ENCODE data around the gene PDIA3. TPM values are rescaled to one million over a fixed set of nuclear protein-coding genes. Genes with fewer than 3 reads are reported as not detected.

The PDIA3 gene
- polyA plus RNA-seq, 1 donor from 2014 or later, result 248 TPM

DNA sequence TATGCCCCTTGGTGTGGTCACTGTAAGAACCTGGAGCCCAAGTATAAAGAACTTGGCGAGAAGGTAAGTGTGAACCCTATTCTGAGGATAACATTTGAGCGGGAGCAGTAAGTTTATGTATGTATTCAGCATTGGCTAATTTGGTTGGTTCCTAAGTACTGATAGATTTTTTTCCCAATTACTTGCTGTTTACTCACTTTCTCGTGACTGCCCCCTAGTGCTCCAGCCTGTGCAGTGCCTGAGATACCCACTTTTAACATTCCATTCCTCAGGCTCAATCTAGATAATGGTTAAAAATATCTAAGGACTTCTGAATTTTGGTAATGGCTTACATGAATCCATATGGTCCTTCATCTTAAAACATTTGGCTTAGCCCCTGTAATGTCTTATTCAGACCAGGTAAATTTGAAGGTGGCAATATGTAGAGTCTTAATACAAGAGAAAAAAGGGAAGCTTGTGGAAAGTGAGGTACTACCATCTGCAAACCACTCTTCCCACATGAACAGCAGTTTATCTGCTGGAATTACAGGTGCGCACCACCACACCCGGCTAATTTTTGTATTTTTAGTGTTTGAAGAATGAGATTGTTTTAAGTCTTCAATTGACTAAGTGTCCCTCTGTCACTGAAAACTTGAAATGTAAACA, 23.5 kb downstream of the PDIA3 start:
- H3K4me3 Mint-ChIP-seq, result no peak overlapping the region

DNA sequence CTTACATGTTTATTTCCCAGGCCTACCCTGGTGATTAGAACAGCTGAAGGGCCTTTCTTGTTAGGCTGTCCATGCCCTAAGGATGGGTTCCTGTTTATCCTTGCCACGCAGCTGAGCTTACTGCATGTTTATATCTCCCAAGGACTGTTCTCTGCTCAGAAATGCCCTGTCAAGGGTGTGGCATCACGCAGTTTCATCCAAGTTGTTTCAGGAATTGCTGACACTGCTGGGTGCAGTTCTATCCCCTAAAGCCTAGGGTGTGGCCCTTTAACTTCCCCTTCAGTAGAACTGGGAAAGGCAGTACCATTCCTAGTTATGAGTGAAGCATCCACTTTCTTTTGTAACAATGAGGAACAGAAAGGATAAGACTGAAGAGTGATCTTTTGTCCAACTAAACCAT, 25.6 kb downstream of the PDIA3 start:
- Mint-ChIP-seq H3K4me1 (peaks cover 10 to 19% (median 15%) of the 10 kb centered on the region in 3 donors), H3K9me3 (no peaks in the 10 kb centered on the region), H3K27me3 (no peaks in the 10 kb centered on the region), H3K27ac (no peak overlapping the region), H3K4me3 (no peak overlapping the region), H3K36me3 (peaks cover 15% of the 10 kb centered on the region)

More for the DNA sequence above, 23.5 kb downstream of the PDIA3 start:
- Mint-ChIP-seq H3K27me3 (no peaks in the 10 kb centered on the region), H3K27ac (peak overlapping the region in 1 of 3 donors; percentile 23), H3K9me3 (no peaks in the 10 kb centered on the region), H3K36me3 (peaks cover 16% of the 10 kb centered on the region), H3K4me1 (peaks cover 7 to 10% (median 9%) of the 10 kb centered on the region in 3 donors)

DNA sequence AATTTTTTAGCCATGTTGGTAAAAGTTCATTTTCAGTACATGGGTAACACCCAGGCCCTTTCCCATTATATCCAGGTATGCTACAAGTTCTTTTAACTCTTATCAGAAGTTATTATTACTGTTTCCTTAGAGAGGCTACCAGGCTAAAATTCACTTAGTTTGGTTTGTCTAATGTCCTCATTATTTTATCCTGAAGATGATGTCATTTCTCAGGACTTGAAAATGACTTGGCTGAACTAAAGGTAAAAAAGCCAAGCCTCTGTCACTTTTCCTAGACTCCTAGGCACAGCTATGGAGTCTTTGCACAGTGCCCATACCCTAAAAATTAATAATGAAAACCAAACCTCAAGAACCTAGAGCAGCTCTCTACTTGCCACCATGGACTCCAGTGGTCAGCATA, 26.4 kb downstream of the PDIA3 start:
- H3K27me3 Mint-ChIP-seq, result no peaks in the 10 kb centered on the region
- peak overlapping the region in 1 of 3 donors; percentile 32 for H3K27ac Mint-ChIP-seq
- peaks cover 15% of the 10 kb centered on the region for H3K36me3 Mint-ChIP-seq
- peaks cover 15 to 24% (median 23%) of the 10 kb centered on the region in 3 donors for H3K4me1 Mint-ChIP-seq
- no peaks in the 10 kb centered on the region for H3K9me3 Mint-ChIP-seq
- H3K4me3 Mint-ChIP-seq, result no peak overlapping the region

DNA sequence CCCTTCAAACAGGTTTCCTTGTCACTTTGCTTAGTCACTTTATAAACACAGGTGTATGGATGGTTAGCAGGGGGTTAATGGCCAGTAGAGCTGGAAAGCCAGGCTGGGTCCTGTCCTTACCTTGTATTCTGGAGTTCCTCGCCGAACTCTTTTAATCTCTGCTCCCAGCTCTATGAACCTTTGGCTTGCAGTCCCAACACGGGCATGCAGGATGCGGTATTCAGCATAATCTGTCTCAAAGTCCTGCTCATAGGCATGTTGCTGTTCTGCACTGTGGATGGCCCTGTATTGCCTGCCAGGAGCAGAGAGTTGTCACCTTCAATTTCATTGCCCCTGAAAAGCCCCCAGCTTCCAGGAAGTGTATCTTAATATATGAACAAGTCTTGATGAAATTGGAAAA, 27.8 kb downstream of the PDIA3 start:
- peaks cover 15% of the 10 kb centered on the region for H3K36me3 Mint-ChIP-seq
- peaks cover under 1% of the 10 kb centered on the region for H3K27me3 Mint-ChIP-seq
- H3K27ac Mint-ChIP-seq, result peak overlapping the region in 1 of 3 donors; percentile 92
- no peaks in the 10 kb centered on the region for H3K9me3 Mint-ChIP-seq
- H3K4me3 Mint-ChIP-seq, result peak overlapping the region in 1 of 4 donors; percentile 90
- H3K4me1 Mint-ChIP-seq, result peaks cover 16 to 26% (median 25%) of the 10 kb centered on the region in 3 donors

DNA sequence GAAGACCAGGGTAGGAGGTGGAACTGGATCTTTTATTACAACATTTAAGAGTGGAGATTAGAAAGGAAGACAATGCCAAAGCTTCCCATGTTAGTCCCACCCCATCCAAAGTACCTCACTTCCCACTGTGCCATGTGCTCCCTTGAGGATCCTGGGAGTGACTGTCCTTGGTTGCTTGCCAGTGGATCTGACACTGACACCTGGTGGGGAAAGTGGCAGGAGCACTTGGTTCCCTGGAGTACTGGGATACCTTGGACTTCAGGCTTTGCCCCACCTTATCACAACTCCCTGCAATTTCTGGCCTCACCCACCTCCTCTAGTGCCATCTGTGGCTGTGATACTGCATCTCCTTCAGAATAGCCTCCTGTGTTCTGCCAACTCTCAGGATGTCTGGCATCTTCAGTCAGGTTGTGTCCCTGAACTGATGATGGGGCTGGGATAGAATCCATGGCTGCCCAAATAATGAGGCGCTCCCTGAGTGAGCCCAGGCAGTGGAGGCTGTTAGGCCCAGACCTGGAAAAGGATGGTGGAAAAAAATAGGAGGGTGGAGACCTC, 29.2 kb downstream of the PDIA3 start:
- no peaks in the 10 kb centered on the region for H3K9me3 Mint-ChIP-seq
- H3K27ac Mint-ChIP-seq, result peak overlapping the region in 2 of 3 donors; percentile 90 to 92
- H3K36me3 Mint-ChIP-seq, result peaks cover 12% of the 10 kb centered on the region
- H3K4me3 Mint-ChIP-seq, result peak overlapping the region in 3 of 4 donors; percentile 63 to 92 (median 90)
- peaks cover 3% of the 10 kb centered on the region for H3K27me3 Mint-ChIP-seq
- peaks cover 9 to 21% (median 19%) of the 10 kb centered on the region in 3 donors for H3K4me1 Mint-ChIP-seq

DNA sequence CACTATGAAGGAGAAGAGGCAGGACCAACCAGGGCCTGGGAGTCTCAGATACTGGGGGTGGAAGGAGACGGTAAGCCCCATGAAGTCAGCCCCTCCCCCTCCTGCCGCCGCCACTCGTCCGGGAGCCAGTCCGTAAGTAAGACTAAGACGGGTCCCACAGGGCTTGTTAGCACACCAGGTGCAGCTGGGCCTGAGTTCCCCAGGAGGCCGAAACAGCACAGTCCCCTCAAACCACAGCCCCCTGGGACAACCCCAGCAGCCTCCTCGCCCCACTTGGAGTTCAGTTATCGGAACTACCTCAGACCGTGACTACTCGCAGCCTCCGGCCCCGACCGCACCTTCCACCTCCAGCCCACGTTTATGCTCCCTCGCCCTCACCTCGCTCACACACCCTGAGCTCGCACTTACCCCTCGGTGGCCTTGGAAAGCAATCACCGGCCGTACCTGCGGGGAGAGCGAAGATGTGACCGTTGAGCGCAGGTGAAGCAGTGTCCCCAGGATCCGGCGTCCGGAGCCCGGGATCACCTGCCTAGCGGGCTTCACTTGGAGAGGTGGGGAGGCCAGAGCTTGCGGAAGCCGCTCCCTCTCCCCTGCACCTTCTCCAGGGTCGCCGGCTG, 30.0 kb downstream of the PDIA3 start:
- H3K27me3 Mint-ChIP-seq, result peaks cover 4% of the 10 kb centered on the region
- peaks cover 12% of the 10 kb centered on the region for H3K36me3 Mint-ChIP-seq
- peak overlapping the region; percentile 90 to 96 (median 92) for H3K27ac Mint-ChIP-seq
- H3K9me3 Mint-ChIP-seq, result no peaks in the 10 kb centered on the region
- peak overlapping the region; percentile 90 to 97 (median 94) for H3K4me3 Mint-ChIP-seq
- H3K4me1 Mint-ChIP-seq, result peaks cover 9 to 26% (median 21%) of the 10 kb centered on the region in 3 donors

DNA sequence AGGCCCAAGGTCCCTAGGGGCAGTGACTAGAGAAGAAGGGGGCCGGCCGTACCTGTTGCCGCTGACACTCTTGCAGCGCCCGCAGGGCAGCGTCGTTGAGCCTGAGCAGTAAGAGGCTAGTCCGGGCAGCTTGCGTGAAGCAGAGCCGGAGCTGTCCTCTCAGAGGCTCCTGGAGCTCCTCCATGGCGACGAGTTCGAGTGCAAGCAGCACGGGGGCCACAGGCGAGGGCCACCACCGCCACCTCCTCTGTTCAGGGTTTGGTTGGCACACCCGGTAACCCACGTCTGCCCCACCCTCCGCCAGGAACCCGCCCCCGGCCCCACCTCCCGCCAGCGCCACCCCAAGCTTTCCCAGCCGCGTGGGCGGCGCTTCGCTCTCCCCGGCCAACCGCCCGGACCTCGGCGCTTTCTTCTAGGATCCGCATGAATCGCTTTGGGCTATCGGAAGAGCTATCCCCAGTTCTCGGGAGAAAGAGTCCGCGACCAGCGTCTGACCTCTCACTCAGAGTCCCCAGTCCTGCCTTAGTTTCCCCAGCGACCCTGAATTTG, 30.6 kb downstream of the PDIA3 start, which contains the start of gene ELL3:
Gene ELL3 (minus strand): TSS at position 249 of the 549 bp plus-strand sequence. CDS start 65 bp downstream, at position 184.
- Mint-ChIP-seq H3K4me3 (peak within 1 kb of the TSS; percentile 90 to 97 (median 94)), H3K4me1 (peaks cover 9 to 26% (median 21%) of the 10 kb centered on the region in 3 donors), H3K9me3 (no peaks in the 10 kb centered on the region), H3K27me3 (peaks cover 4% of the 10 kb centered on the region), H3K36me3 (peaks cover 10% of the 10 kb centered on the region), H3K27ac (peak within 1 kb of the TSS; percentile 92 to 99 (median 92))

DNA sequence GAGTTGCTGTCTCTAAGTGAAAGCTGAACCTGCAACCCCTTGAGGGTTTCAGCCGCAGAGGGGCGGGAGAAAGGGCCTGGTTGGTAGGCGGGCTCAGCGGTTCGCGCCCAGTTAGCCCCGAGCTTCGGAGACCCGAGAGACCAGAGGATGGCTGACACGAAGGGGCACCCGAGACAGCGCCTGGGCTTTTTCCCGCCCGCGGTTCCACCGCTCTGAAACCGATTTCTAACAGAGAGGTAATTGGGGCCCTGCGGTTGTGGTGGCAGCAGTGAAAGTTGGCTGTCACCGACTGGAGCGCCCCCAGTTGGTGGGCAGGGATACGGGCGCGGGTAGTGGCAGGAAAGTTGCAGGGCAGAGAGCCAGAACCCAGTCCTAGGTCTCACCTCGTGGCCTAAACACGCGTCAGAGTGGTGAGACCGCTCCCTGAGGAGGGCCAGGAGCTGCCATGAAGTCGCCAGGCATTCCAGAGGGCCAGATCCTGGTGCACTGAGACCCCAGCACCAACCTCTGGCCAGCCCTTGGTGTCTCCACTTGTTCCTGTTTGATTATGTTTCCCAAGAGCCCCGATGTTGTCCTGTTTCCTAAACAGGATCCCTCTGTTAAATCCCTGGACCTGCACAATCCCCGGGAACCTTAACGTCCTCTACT, 31.2 kb downstream of the PDIA3 start:
- H3K36me3 Mint-ChIP-seq, result peaks cover 5% of the 10 kb centered on the region
- no peaks in the 10 kb centered on the region for H3K9me3 Mint-ChIP-seq
- H3K27me3 Mint-ChIP-seq, result peaks cover 7% of the 10 kb centered on the region
- H3K27ac Mint-ChIP-seq, result peak overlapping the region; percentile 92 to 99 (median 92)
- peaks cover 9 to 30% (median 21%) of the 10 kb centered on the region in 3 donors for H3K4me1 Mint-ChIP-seq
- H3K4me3 Mint-ChIP-seq, result peak overlapping the region; percentile 90 to 97 (median 94)

DNA sequence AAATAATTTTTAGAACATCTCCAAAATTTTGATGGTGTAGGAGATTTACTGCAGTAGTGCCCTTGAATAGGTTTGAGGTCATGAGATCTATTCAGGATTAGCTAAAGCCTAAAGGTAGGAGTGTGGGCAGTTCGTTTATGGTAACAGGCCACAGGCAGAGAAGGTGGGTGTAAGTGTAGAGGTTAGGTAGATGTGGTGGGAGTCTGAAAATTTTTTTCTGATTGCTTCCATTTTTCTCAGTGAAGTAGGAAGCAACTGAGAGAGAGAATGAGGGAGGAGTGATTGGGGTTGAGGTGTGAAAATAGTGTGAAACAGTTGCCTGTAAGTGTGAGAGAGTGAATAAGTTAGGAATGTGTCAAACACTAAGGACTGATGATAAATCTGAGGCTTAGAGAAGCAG, 32.8 kb downstream of the PDIA3 start:
- Mint-ChIP-seq H3K27me3 (peaks cover 7% of the 10 kb centered on the region), H3K27ac (peak overlapping the region in 1 of 3 donors; percentile 44), H3K4me1 (peaks cover 9 to 32% (median 20%) of the 10 kb centered on the region in 3 donors), H3K4me3 (peak overlapping the region in 3 of 4 donors; percentile 0 to 45 (median 7)), H3K36me3 (peaks cover 2% of the 10 kb centered on the region), H3K9me3 (no peaks in the 10 kb centered on the region)

DNA sequence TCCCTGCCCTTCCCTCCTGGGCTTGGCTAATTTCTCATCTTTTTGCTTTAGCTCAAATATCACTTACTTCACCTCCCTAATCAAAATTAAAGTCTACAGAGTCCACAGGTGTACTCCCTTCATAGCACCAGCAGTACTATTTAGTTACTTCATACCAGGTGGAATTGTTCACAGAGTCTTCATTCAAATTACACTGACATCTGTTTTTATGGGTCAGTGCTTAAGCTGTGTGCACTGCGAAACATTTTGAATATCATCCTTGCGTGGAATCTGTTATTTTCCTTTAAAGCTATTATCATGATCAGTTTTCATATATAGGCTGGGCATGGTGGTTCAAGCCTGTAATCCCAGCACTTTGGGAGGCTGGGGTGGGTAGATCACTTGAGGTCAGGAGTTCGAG, 43.2 kb downstream of the PDIA3 start:
- H3K4me1 Mint-ChIP-seq, result peaks cover 20 to 34% (median 28%) of the 10 kb centered on the region in 3 donors
- peaks cover 3% of the 10 kb centered on the region for H3K36me3 Mint-ChIP-seq
- peak overlapping the region; percentile 50 to 82 (median 63) for H3K4me3 Mint-ChIP-seq
- H3K27ac Mint-ChIP-seq, result peak overlapping the region; percentile 63 to 96 (median 93)
- no peaks in the 10 kb centered on the region for H3K9me3 Mint-ChIP-seq
- H3K27me3 Mint-ChIP-seq, result peaks cover 7% of the 10 kb centered on the region

DNA sequence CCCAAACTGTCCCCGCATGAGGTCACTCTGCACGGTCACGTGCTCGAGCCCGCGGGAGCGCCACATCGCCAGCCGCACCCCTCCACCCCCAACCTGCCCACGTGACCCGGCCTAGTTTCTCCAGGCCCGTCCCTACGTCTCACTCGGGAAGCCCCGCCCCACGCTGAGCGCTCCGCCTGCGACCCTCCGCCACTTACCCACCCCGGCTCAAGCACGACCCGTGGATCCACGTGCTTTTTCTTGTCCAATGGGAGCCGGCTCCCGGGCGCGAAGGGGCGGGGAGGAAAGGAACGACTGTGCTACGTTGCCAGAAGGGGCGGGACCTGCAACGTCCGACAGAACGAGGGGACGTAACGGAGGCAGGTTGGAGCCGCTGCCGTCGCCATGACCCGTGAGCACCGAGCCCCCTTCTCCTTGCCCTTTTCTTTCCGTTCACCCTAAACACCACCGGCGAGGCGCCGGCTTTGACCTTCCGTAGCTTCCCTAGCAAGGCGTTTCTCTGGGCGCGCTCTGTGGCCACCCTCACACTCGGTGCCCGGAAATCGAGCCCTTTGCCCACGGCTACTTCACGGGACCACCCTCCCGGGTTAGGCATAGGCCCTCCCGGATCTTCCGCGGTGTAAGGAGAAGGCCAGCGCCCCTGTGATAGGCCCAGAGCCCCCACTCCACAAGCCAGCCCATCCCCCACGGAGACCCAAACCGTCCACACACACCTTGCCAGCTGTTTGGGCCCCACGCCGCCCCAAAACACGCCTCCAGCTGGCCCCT, 45.9 kb downstream of the PDIA3 start, which contains the start of gene SERF2:
Gene SERF2 (plus strand): TSS at position 328 of the 768 bp plus-strand sequence. CDS start 57 bp downstream, at position 385.
- Mint-ChIP-seq H3K4me3 (peak within 1 kb of the TSS; percentile 97 to 99 (median 98)), H3K27ac (peak within 1 kb of the TSS; percentile 89 to 98 (median 93)), H3K27me3 (peaks cover 2% of the 10 kb centered on the region), H3K4me1 (peaks cover 31 to 39% (median 39%) of the 10 kb centered on the region in 3 donors), H3K36me3 (peaks cover 5% of the 10 kb centered on the region), H3K9me3 (no peaks in the 10 kb centered on the region)

DNA sequence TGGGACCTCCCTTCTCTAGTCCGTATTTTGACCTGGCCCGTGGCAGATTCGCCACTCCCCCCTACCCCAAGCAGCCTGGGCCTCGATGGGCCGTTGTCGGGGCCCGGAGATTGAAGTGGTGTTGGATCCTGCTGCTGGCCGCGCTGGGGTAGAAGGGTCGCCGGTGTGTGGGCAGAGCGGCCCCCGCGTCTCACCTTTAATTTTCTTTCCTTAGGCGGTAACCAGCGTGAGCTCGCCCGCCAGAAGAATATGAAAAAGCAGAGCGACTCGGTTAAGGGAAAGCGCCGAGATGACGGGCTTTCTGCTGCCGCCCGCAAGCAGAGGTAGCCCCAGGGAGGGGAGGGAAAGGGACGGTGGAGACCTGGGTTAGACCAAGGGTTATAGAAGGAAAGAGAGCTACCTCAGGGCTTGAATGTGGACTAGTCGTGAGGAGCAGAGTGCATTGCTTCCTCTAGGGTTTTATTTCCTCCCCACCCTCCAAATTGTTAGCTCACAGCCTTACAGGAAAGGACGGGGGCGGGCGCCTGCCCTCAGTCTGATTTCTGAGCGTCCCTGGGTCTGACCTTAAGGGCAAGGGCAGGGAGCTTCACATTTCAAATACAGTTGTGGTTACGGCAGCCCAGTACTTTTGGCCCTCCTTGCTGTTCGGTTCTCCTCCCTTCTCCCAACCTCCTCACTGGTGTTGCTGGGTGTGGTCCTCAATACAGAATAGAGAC, 46.7 kb downstream of the PDIA3 start:
- H3K36me3 Mint-ChIP-seq, result peaks cover 5% of the 10 kb centered on the region
- peaks cover 2% of the 10 kb centered on the region for H3K27me3 Mint-ChIP-seq
- peaks cover 31 to 39% (median 39%) of the 10 kb centered on the region in 3 donors for H3K4me1 Mint-ChIP-seq
- H3K4me3 Mint-ChIP-seq, result peak overlapping the region; percentile 97 to 99 (median 98)
- no peaks in the 10 kb centered on the region for H3K9me3 Mint-ChIP-seq
- peak overlapping the region; percentile 89 to 98 (median 93) for H3K27ac Mint-ChIP-seq

DNA sequence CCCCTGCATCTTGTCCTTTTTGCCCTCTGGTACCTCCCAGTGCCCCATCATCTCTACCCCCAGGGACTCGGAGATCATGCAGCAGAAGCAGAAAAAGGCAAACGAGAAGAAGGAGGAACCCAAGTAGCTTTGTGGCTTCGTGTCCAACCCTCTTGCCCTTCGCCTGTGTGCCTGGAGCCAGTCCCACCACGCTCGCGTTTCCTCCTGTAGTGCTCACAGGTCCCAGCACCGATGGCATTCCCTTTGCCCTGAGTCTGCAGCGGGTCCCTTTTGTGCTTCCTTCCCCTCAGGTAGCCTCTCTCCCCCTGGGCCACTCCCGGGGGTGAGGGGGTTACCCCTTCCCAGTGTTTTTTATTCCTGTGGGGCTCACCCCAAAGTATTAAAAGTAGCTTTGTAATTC, 47.4 kb downstream of the PDIA3 start:
- H3K4me1 Mint-ChIP-seq, result peaks cover 32 to 40% (median 37%) of the 10 kb centered on the region in 3 donors
- H3K27me3 Mint-ChIP-seq, result peaks cover 2% of the 10 kb centered on the region
- H3K36me3 Mint-ChIP-seq, result peaks cover 10% of the 10 kb centered on the region
- no peaks in the 10 kb centered on the region for H3K9me3 Mint-ChIP-seq
- peak overlapping the region; percentile 97 to 99 (median 98) for H3K4me3 Mint-ChIP-seq
- peak overlapping the region in 2 of 3 donors; percentile 5 to 89 for H3K27ac Mint-ChIP-seq

All from IgD-negative memory B cell (primary cell).